Omental fat pad (tissue), 4 donors: Measurements from ENCODE around the gene NMT2. TPM values are rescaled to one million over a fixed set of nuclear protein-coding genes. Genes with fewer than 3 reads are reported as not detected.

ENCODE experiments used
- ATAC-seq: fragments of 150-250 bp; one replicate; pipeline ENCODE4 v1.9.1; 2016; ENCODE audit warnings: mild to moderate bottlenecking, moderate library complexity; ENCODE audit not compliant: low FRiP score
- DNase-seq: peaks from one replicate; pipeline ENCODE4 v3.0.0-alpha.2; 2019; ENCODE audit warnings: low spot score
- CTCF ChIP-seq, 3 donors: fragments of 450-650 bp; IDR thresholded peaks; one replicate each; pipeline ENCODE4 v1.5.1; 2016 to 2017; ENCODE audit warnings: antibody characterized with exemption in 3 of 3, mild to moderate bottlenecking in 3 of 3, moderate library complexity in 2 of 3
- total RNA-seq, 4 donors: library from RNA; depleted of rRNA; stranded (reverse); fragments of >200 nt; gene quantifications; one replicate each; pipeline ENCODE4 v1.1.0, GENCODE V29; 2016

The NMT2 gene
- total RNA-seq: 10 to 100 TPM; 25.1 to 96.4 (median 72.8) TPM

DNA sequence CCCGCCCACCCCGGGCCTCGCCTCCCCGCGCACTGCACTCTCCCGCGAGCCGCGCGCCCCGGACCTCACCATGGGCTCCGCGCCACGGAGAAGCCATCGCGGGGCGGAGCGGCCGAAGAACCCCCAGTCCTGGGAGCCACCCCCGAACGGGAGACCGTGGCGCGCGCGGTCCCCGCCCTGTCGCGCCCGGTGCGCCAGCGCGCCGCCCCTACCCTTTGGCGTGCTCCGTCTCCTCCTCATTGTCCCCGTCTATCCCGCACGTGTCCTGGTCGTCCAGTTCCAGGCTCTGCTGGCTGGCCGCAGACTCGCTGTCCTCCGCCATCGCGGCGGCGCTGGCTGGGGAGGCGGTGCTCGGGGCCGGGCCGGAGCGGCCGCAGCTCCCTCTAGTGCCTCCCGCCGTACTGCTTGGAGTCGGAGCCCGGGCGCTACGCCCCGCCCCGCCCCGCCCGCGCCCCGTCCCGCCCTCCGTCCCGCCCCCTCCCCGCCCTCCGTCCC is at the start of gene NMT2:
TSS of gene NMT2 (minus strand) at position 403 of the 495 bp plus-strand sequence. CDS start at position 322, 81 bp downstream.
- TF ChIP-seq CTCF (IDR thresholded peaks at IDR 0.05): no peak
- ATAC-seq: peak; percentile 83
- DNase-seq: peak; percentile 37

DNA sequence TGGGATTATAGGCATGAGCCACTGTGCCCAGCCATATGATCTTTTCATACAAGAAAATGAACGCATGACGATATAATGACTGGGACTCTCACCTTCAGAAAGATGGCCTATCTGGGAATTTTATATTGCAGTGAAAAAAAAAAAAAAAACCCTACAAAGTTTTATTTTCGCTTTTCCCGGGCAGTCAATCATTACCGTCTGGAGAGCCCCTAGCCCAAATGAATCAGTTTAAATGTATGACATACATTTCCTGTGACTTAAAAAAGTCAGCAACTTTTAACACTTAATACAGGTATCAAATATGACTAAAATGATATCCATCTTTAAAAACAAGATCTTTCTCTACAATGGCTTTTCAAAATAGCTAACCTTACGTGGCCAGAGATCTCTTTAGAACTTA is 48.2 kb upstream of the NMT2 start:
- no peak for TF ChIP-seq CTCF (IDR thresholded peaks at IDR 0.05)
- no peak for ATAC-seq
- DNase-seq: no peak

DNA sequence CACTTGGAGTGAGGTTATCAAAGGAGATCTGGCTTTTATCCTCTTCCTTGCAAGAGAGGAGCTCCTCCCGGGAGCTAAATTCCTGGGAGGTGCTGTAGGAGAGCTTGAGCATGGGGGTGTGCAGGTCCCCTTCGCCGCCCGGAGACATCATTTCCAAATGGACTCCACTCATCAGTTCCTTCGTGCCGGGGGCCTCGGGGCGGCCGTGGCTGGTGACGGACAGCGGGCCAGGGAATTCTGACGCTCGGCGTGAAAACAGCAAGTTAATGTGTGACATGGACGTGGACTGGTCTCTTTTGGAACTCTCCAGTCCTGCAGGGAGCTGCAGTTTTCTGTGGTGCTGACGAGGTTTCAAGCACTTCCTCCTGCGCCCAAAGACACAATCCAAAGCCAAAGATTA is 45.7 kb upstream of the NMT2 start:
- no peak for ATAC-seq
- TF ChIP-seq CTCF (IDR thresholded peaks at IDR 0.05): no peak

DNA sequence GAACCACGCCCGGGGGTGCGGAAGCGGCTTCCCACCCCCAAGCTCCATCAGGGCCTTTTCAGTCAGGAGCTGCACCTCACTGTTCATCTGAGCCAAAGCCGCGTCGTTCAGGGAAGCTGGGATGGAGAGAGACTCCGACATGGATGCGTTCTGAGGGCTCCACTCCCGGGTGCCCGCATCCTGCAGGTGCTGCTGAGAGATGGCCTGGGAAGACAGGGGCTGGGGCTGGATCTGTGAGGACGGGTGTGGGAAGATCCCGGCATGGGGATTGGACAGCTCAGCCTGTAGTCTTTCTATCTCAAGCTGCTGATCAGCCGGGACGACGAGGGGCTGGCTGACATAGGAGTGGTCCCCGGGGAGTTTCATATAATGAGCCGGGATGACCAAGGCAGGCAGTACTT is 45.0 kb upstream of the NMT2 start:
- TF ChIP-seq CTCF (IDR thresholded peaks at IDR 0.05): no peak
- DNase-seq (no peak), ATAC-seq (no peak)

More for the DNA sequence above, 45.7 kb upstream of the NMT2 start:
- DNase-seq: no peak

DNA sequence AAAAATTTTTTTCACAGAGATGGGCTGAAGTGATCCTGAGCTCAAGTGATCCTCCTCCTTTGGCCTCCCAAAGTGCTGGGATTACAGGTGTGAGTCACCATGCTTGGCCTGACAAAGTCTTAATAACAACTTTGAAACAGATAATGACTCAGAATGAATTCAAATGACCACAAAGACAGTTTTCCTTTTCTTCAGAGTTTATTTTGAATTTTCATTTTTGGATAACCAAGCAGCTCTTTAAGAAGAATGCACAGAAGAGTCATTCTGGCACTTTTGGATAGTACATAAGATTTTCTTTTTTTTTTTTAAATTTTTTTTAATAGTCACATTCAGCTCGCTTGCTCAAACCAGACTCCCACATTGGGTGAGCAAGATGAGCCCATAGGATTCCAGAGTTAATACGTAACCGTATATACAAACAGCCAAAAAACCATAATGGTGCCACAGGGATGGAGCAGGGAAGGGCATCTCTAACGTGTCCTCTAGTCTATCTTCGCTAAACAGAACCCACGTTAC is 43.0 kb upstream of the NMT2 start:
- DNase-seq: no peak
- ATAC-seq: no peak

DNA sequence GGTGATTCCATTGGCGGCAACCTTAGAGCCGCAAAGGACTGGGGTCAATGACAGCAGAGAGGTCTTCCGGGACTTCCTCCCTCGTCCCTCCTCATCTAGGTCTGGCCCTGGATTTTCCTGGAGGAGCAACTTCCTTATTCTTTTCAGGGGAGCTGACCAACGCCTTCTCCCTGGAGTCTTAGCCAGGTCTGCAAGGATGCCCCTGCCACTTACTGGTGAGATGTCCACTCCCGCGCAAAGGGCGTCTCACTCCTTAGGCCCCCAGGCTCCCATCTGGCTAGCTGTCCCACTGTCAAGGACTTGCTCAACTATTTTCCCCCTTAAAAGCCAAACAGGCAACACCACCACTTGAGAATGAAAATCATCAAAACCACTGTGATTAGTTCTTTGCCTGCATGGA is 42.0 kb upstream of the NMT2 start:
- TF ChIP-seq CTCF (IDR thresholded peaks at IDR 0.05): no peak
- ATAC-seq (no peak), DNase-seq (no peak)

More for the DNA sequence above, 43.0 kb upstream of the NMT2 start:
- no peak for TF ChIP-seq CTCF (IDR thresholded peaks at IDR 0.05)

GRCh38 chr10:15209827-15210509 is 41.5 kb upstream of the NMT2 start:
- TF ChIP-seq CTCF (IDR thresholded peaks at IDR 0.05): peak in 1 of 3 donors; percentile 56
- DNase-seq: peak; percentile 92
- peak; percentile 37 for ATAC-seq
